CD4-positive, alpha-beta T cell (primary cell): ENCODE results near the gene HECW1. TPM values are rescaled to one million over a fixed set of nuclear protein-coding genes. Genes with fewer than 3 reads are reported as not detected.

Experiments used
- ATAC-seq: fragments of 200-7000 bp; cut with Tn5 transposase; one replicate; pipeline ENCODE4 v1.10.0; 2022; ENCODE audit warnings: mild to moderate bottlenecking; ENCODE audit not compliant: poor library complexity
- CTCF ChIA-PET: fragments of 350-600 bp; sonication (Branson Sonifier 250); formaldehyde crosslinking; loops from one replicate; lab custom pipeline; 2021; ENCODE audit warnings: antibody characterized with exemption, inconsistent platforms; lab: Charles Lee
- POLR2A ChIA-PET: fragments of 350-600 bp; sonication (Branson Sonifier 250); formaldehyde crosslinking; loops from one replicate; lab custom pipeline; 2021; ENCODE audit warnings: antibody characterized with exemption, inconsistent platforms; lab: Charles Lee
- DNase-seq, 14 experiments: peaks; one replicate each; pipeline ENCODE4 v3.0.0-alpha.2; 2013 to 2020; ENCODE audit warnings: mixed read lengths in 2 of 14
- H3K27ac ChIP-seq, 2 donors: one replicate each; pipeline versions ENCODE4 v1.5.1 to v1.7.0; 2013; ENCODE audit warnings: low read length in 2 of 2, low read depth in 1 of 2, mild to moderate bottlenecking in 1 of 2
- H3K27me3 ChIP-seq, 2 experiments: 1 replicate in 1 of 2; 2 replicates in 1 of 2; pipeline versions ENCODE4 v1.6.1 to v1.7.0; 2013; ENCODE audit warnings: low read length in 2 of 2, control low read depth in 1 of 2, mild to moderate bottlenecking in 1 of 2, moderate library complexity in 1 of 2; ENCODE audit not compliant: insufficient read depth in 2 of 2, control insufficient read depth in 1 of 2
- H3K36me3 ChIP-seq: one replicate; pipeline ENCODE4 v1.6.1; 2013; ENCODE audit warnings: low read length, control low read depth; ENCODE audit not compliant: insufficient read depth
- H3K4me1 ChIP-seq: one replicate; pipeline ENCODE4 v1.6.1; 2013; ENCODE audit warnings: low read length, control low read depth; ENCODE audit not compliant: insufficient read depth
- H3K4me3 ChIP-seq: one replicate; pipeline ENCODE4 v1.5.1; 2013; ENCODE audit warnings: mild to moderate bottlenecking, low read length, moderate library complexity
- H3K9me3 ChIP-seq, 2 experiments: 1 replicate in 1 of 2; 2 replicates in 1 of 2; pipeline versions ENCODE4 v1.6.1 to v1.7.0; 2013; ENCODE audit warnings: low read length in 2 of 2, mild to moderate bottlenecking in 2 of 2, control low read depth in 1 of 2, moderate library complexity in 1 of 2; ENCODE audit not compliant: control insufficient read depth in 1 of 2, insufficient read depth in 1 of 2
- H3K27ac Mint-ChIP-seq: one replicate; pipeline ENCODE4 v1.8.0; 2020; ENCODE audit warnings: mixed read lengths
- H3K27me3 Mint-ChIP-seq: one replicate; pipeline ENCODE4 v1.8.0; 2021; ENCODE audit warnings: mixed read lengths
- H3K36me3 Mint-ChIP-seq: one replicate; pipeline ENCODE4 v1.8.0; 2021; ENCODE audit warnings: low read depth, mixed read lengths
- H3K4me1 Mint-ChIP-seq: one replicate; pipeline ENCODE4 v1.8.0; 2021; ENCODE audit warnings: low read depth, mixed read lengths
- H3K4me3 Mint-ChIP-seq: one replicate; pipeline ENCODE4 v1.8.0; 2020; ENCODE audit warnings: mild to moderate bottlenecking, mixed read lengths
- H3K9me3 Mint-ChIP-seq: one replicate; pipeline ENCODE4 v1.8.0; 2020; ENCODE audit warnings: mixed read lengths
- intact Hi-C, 2 experiments: fragments of 100-400 bp; cut with DNase I in 1 of 2; cut with micrococcal nuclease in 1 of 2; formaldehyde crosslinking; loops; one replicate each; pipeline versions ENCODE4 v1.15.1 to v1.9.0; 2023 to 2025; cut with DNase I, micrococcal nuclease
- total RNA-seq, 174 experiments: library from RNA in 2 of 174; stranded (reverse) in 2 of 174; gene quantifications; one replicate each; pipeline ENCODE4 v1.2.3 and lab custom pipeline; 2021 to 2026
- TF ChIP-seq, protein P1 (sequence below): fragments of 200-600 bp; IDR thresholded peaks from one replicate; pipeline ENCODE4 v1.8.0; 2022; ENCODE audit warnings: antibody characterized with exemption, mild to moderate bottlenecking

The HECW1 gene
- total RNA-seq, 2 experiments from 2014 or later, result not detected

DNA sequence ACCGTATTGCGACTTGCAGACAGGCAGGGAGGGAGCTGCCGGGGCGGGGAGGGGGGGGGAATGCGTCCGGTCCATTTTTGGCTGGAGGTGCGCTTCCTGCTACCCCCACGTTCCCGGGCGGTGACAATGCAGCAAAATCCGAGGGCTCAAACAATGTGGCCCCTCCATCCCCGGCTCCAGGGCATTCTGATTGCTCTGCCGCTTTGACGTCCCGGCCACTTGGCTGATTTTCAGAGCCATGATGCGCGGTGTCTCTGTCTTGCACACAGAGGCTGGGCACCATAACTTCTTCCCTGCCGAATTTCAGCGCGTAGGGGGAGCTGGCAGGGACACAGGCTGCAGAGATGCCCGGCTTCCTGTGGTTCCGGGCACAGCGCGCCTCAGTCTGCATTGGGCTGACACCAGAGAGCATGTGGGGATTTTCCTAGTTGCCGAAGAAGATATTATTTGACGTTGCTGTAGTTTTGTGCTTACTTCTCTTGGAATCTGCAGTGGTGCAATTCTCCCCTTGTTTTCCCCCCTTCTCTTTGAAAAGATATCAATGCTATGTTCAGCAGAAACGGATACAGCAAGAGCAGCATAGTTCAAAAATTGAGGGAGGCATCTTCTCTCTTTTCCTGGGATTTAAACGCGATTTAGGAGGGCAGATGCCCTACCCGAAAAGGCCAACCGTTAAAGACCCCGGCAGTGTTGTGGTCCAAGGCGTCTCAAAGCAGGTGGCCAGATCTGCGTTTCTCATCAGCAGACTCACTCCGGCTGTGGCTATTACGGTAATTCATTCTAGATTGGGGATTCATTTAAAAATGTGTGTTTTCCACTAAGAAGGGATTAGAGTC is 1.4 kb downstream of the HECW1 start:
- peaks cover 18% of the 10 kb centered on the region for H3K4me1 Mint-ChIP-seq
- no peak overlapping the region for H3K4me3 ChIP-seq
- TF ChIP-seq, protein P1, sequence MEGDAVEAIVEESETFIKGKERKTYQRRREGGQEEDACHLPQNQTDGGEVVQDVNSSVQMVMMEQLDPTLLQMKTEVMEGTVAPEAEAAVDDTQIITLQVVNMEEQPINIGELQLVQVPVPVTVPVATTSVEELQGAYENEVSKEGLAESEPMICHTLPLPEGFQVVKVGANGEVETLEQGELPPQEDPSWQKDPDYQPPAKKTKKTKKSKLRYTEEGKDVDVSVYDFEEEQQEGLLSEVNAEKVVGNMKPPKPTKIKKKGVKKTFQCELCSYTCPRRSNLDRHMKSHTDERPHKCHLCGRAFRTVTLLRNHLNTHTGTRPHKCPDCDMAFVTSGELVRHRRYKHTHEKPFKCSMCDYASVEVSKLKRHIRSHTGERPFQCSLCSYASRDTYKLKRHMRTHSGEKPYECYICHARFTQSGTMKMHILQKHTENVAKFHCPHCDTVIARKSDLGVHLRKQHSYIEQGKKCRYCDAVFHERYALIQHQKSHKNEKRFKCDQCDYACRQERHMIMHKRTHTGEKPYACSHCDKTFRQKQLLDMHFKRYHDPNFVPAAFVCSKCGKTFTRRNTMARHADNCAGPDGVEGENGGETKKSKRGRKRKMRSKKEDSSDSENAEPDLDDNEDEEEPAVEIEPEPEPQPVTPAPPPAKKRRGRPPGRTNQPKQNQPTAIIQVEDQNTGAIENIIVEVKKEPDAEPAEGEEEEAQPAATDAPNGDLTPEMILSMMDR, result no peak
- no peaks in the 10 kb centered on the region for H3K36me3 Mint-ChIP-seq
- ATAC-seq (no peak), DNase-seq (no peak)
- H3K9me3 Mint-ChIP-seq, result no peaks in the 10 kb centered on the region
- peaks cover 26 to 86% of the 10 kb centered on the region in 2 experiments for H3K27me3 ChIP-seq
- peaks cover 0 to 4% of the 10 kb centered on the region in 2 experiments for H3K9me3 ChIP-seq
- peaks cover 7% of the 10 kb centered on the region for H3K4me1 ChIP-seq
- intact Hi-C loops, result no loop called here
- H3K27ac Mint-ChIP-seq, result no peak overlapping the region
- H3K4me3 Mint-ChIP-seq, result no peak overlapping the region
- H3K36me3 ChIP-seq, result no peaks in the 10 kb centered on the region
- no peak overlapping the region for H3K27ac ChIP-seq
- ChIA-PET CTCF (interaction anchor here (0.6 kb wide), 1 partner anchor 397 kb away, joined by 3 read pairs; no protein-coding TSS in a partner anchor), POLR2A (no interaction called here)
- H3K27me3 Mint-ChIP-seq, result peaks cover 82% of the 10 kb centered on the region

DNA sequence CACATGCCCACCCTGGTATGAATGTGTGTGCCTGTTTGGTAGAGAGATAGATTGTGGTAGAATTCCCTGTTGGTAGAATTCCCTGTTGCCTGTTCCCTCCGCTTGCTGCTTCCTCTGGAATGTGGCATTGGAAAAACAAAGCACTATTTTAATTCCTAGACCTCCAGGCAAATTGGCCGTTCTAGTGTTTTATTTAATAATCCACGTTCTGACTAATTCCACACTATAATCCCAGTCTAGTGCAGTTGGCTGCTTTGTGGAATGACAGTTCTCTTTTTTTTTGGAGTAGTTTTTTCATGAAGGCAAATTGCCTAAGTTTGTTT is 2.0 kb downstream of the HECW1 start:
- Histone ChIP-seq H3K27ac (no peak overlapping the region), H3K27me3 (peaks cover 32 to 86% of the 10 kb centered on the region in 2 experiments), H3K9me3 (peaks cover 0 to 4% of the 10 kb centered on the region in 2 experiments), H3K4me1 (peaks cover 7% of the 10 kb centered on the region), H3K4me3 (no peak overlapping the region), H3K36me3 (no peaks in the 10 kb centered on the region)
- Mint-ChIP-seq H3K27ac (no peak overlapping the region), H3K4me1 (peaks cover 18% of the 10 kb centered on the region), H3K36me3 (no peaks in the 10 kb centered on the region), H3K9me3 (no peaks in the 10 kb centered on the region), H3K4me3 (no peak overlapping the region), H3K27me3 (peaks cover 77% of the 10 kb centered on the region)
- ChIA-PET CTCF (no interaction called here), POLR2A (no interaction called here)
- TF ChIP-seq, protein P1, result no peak
- no peak for ATAC-seq
- no peak for DNase-seq
- intact Hi-C loops, result no loop called here

DNA sequence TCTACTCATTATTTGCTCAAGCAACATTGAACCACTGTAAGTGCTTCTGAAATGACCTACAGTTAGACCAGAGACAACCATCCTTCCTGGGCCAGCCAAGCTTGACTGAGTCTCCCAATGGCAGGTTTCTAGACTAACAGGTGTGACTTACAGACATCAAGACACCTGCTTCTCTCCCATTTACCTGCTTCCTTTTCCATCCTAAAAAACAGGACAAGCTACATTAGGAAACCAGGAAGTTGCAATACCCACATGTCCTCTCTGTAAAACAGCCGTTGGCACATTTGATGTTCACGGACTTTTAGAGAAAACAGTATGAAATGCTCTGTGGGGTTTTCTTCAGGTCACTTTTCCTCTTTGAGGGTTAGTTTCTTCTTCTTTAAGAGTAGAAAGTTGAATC is 4.0 kb downstream of the HECW1 start:
- ATAC-seq, result no peak
- peaks cover 15% of the 10 kb centered on the region for H3K4me1 Mint-ChIP-seq
- peaks cover 7% of the 10 kb centered on the region for H3K4me1 ChIP-seq
- CTCF ChIA-PET, result no interaction called here
- H3K36me3 ChIP-seq, result no peaks in the 10 kb centered on the region
- H3K27ac Mint-ChIP-seq, result no peak overlapping the region
- no peaks in the 10 kb centered on the region for H3K36me3 Mint-ChIP-seq
- H3K9me3 ChIP-seq, result peaks cover 0 to 4% of the 10 kb centered on the region in 2 experiments
- POLR2A ChIA-PET, result no interaction called here
- no peak for DNase-seq
- no peak overlapping the region for H3K4me3 ChIP-seq
- no peak overlapping the region for H3K27ac ChIP-seq
- no peaks in the 10 kb centered on the region for H3K9me3 Mint-ChIP-seq
- peaks cover 33 to 69% of the 10 kb centered on the region in 2 experiments for H3K27me3 ChIP-seq
- intact Hi-C loops, result no loop called here
- H3K4me3 Mint-ChIP-seq, result no peak overlapping the region
- H3K27me3 Mint-ChIP-seq, result peaks cover 62% of the 10 kb centered on the region
- TF ChIP-seq, protein P1, result no peak
